ENCODE results near the gene HOXA6.

The HOXA6 gene

DNA sequence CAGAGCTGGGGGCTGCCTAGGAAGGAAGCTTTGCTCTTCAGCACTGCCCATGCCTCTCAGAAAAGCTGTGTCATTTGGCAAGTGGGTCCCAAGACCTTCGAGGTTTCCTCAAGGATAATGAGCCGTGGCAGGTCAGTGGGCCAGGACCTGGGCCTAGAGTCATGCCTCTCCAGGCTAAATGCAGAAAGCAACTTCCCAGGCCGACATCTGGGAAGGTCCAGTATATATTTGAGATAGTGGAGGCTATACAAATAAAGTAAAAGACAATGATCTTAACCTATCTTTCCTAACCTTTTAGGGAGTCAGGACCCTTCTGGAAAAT, 28.9 kb upstream of the HOXA6 start:
- no CpG with 5 or more reads among the region's 3 CpGs for WGBS (ENCODE audit: insufficient coverage, insufficient read length)
- Histone ChIP-seq H3K9me3 (ENCODE audit: control insufficient read depth, insufficient read depth, low read length) (no peaks in the 10 kb centered on the region), H3K4me3 (ENCODE audit: low read length) (no peak overlapping the region), H3K36me3 (ENCODE audit: control insufficient read depth, insufficient read depth, low read length) (no peaks in the 10 kb centered on the region), H3K4me1 (ENCODE audit: control insufficient read depth, insufficient read depth, low read length) (peaks cover 4% of the 10 kb centered on the region; the same call in 1 of the 2 replicates), H3K27ac (ENCODE audit: low read length) (no peak overlapping the region), H3K27me3 (ENCODE audit: control insufficient read depth, insufficient read depth, low read length) (peaks cover 98% of the 10 kb centered on the region)
- no peak for DNase-seq (ENCODE audit: low read depth, low spot score)

DNA sequence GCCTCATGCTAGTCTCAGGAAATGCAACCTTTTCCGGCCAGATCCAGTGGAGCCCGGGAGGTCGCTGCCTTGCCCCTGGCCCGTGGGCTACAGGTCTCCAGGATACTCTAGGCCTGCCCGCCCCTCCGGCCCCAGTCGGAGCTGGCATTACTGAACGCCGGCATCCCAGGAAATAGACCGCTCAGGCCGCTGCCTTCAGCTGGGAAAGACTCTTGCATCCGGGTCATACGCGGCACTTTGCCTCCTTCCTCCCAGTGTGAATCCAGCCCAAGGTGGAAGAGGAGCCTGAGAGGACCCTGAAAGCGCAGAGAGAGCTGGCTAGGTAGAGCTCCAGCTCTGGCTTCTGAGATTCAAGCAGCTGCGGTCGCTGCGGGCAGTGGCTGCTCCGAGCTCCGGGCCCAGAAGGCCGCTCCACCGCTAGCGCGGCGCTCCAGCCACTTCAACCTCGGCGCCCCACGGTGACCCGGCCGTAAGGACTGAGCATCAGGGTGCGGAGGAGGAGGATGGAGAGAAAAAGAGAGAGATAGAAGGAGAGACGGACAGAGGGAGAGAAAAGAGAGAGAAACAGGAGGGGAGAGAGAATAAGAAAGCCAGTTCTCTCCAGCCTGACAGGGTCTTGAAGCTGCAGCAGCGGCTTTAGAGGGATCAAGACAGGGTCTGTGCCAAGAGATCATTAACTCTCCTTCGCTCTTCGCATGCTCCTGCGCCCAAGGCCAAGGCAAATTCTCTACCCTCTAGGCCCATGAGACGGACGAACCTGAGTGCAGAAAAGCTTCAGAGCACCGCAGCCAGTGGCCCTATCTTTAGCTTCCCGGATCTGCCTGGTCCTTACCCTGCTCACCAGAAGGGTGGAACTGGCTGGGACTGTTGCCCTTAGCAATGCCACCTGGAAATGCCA, 28.3 kb upstream of the HOXA6 start:
- peaks cover 4% of the 10 kb centered on the region; the same call in 1 of the 2 replicates for H3K4me1 ChIP-seq (ENCODE audit: control insufficient read depth, insufficient read depth, low read length)
- peaks cover 97% of the 10 kb centered on the region for H3K27me3 ChIP-seq (ENCODE audit: control insufficient read depth, insufficient read depth, low read length)
- no peaks in the 10 kb centered on the region for H3K9me3 ChIP-seq (ENCODE audit: control insufficient read depth, insufficient read depth, low read length)
- no peak overlapping the region for H3K4me3 ChIP-seq (ENCODE audit: low read length)
- WGBS (ENCODE audit: insufficient coverage, insufficient read length) = no CpG with 5 or more reads among the region's 40 CpGs
- DNase-seq (ENCODE audit: low read depth, low spot score) = no peak
- H3K36me3 ChIP-seq (ENCODE audit: control insufficient read depth, insufficient read depth, low read length) = no peaks in the 10 kb centered on the region
- no peak overlapping the region for H3K27ac ChIP-seq (ENCODE audit: low read length)

DNA sequence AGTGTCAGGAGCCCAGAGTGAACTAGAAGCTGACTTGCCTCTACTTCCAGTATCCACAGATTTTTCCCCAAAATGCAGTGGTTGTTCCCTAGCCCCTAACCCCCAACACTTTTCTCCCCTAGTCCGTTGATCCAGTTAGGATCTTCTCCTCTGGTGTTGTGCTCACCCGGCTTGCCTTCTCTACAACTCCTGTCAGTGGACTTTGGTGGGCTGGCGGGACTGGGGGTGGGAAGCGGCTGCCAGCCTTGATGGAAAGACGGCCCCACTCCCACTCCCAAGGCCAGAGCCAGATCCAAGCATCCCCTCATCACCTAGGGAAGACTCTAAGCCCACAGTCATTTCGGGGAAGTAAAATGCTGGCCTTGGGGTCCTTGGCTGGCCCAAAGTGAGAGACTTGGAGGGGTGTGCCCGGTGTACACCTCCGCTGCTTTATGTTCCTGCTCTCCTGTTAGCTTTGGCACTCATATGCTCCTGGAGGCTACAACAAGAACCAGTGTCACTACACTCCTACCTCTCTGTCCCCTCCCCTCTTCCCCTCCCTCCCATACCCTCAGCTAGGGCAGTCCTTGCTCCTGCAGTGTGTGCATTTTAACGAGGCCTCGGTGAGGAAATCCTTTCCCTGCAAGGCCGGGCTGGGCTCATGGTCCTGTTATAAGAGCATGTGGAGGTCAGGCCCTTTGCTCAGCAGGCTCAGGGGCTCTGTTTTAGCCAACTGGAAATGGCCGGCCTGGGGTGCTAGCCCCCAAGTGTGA, 27.5 kb upstream of the HOXA6 start:
- H3K9me3 ChIP-seq (ENCODE audit: control insufficient read depth, insufficient read depth, low read length) = no peaks in the 10 kb centered on the region
- no peak overlapping the region for H3K27ac ChIP-seq (ENCODE audit: low read length)
- H3K27me3 ChIP-seq (ENCODE audit: control insufficient read depth, insufficient read depth, low read length) = peaks cover 92% of the 10 kb centered on the region
- DNase-seq (ENCODE audit: low read depth, low spot score) = no peak
- H3K36me3 ChIP-seq (ENCODE audit: control insufficient read depth, insufficient read depth, low read length) = no peaks in the 10 kb centered on the region
- H3K4me1 ChIP-seq (ENCODE audit: control insufficient read depth, insufficient read depth, low read length) = peaks cover 4% of the 10 kb centered on the region; the same call in 1 of the 2 replicates
- no peak overlapping the region for H3K4me3 ChIP-seq (ENCODE audit: low read length)
- no CpG with 5 or more reads among the region's 12 CpGs for WGBS (ENCODE audit: insufficient coverage, insufficient read length)

DNA sequence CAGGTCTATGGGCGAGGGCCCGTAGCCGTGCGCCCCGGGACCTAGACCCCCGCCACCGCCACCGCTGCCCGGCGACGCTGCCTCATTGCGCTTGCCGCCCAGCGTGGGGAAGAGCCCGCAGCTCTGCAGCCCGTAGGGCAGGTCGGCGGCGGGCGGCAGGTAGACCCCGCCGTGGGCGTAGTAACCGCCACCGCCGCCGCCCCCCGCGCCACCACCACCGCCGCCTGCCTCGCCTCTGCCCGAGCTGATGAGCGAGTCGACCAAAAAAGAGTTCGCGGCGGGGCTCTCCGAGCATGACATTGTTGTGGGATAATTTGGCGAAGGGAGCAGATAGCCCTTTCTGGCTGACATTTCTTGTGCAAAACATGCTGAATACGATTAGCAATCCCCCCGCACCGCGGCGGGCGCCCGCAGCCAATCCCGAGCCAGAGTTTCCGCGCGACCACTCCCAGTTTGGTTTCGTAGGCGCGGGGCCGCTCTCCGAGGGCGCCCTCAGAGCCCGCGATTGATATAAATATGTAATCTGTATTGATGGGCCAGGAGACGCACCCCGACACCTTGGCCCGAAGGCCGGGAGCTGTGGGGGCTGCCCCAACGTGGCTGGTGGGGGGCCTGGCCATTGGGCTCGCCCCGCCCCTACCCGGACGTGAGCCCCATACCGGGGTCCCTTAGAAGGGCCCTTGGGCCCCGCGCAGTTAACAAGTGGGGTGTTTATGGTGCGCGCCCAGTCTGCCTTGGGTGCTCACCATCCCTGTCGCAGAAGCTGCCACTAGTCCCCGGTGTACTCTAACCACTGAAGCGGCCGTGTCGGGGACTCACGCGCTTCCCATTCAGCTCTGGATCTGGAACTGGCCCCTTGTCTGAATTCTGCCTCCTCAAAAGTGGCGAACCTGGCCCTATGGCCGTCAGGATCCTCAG, 26.6 kb upstream of the HOXA6 start, which contains the start of gene HOXA10:
TSS of gene HOXA10 (minus strand) at position 365 of the 918 bp plus-strand sequence. CDS start at position 351, 14 bp downstream.
- no peaks in the 10 kb centered on the region for H3K9me3 ChIP-seq (ENCODE audit: control insufficient read depth, insufficient read depth, low read length)
- H3K36me3 ChIP-seq (ENCODE audit: control insufficient read depth, insufficient read depth, low read length) = no peaks in the 10 kb centered on the region
- no CpG with 5 or more reads among the region's 82 CpGs for WGBS (ENCODE audit: insufficient coverage, insufficient read length)
- peaks cover 4% of the 10 kb centered on the region; the same call in 1 of the 2 replicates for H3K4me1 ChIP-seq (ENCODE audit: control insufficient read depth, insufficient read depth, low read length)
- H3K27ac ChIP-seq (ENCODE audit: low read length) = no peak within 1 kb of the TSS
- peaks cover 92% of the 10 kb centered on the region for H3K27me3 ChIP-seq (ENCODE audit: control insufficient read depth, insufficient read depth, low read length)
- H3K4me3 ChIP-seq (ENCODE audit: low read length) = no peak within 1 kb of the TSS; the same call in 1 of the 2 replicates
- no peak for DNase-seq (ENCODE audit: low read depth, low spot score)

DNA sequence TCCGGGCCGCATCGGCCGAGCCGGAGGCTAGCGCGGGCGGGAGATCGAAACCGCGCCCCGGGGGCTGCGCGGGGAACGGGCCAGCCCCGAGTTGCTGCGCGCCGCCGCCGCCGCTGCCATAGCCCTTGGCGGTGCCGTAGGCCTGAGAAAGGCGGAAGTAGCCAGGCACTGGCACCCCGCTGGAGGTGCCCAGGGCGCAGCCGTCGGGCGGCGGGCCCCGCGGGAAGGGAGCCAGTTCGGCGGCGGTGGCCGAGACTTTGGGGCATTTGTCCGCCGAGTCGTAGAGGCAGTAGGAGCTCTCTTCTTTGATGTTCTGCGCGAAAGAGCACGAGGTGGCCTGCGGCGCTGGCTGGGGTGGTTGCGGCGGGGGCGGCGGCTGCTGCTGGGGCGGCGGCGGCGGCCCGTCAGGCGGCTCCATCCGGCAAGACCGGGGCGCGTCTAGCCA, 26.0 kb upstream of the HOXA6 start:
- no peak for DNase-seq (ENCODE audit: low read depth, low spot score)
- WGBS (ENCODE audit: insufficient coverage, insufficient read length) = no CpG with 5 or more reads among the region's 59 CpGs
- Histone ChIP-seq H3K27ac (ENCODE audit: low read length) (no peak overlapping the region), H3K36me3 (ENCODE audit: control insufficient read depth, insufficient read depth, low read length) (no peaks in the 10 kb centered on the region), H3K27me3 (ENCODE audit: control insufficient read depth, insufficient read depth, low read length) (peaks cover 92% of the 10 kb centered on the region), H3K4me1 (ENCODE audit: control insufficient read depth, insufficient read depth, low read length) (peaks cover 4% of the 10 kb centered on the region; the same call in 1 of the 2 replicates), H3K9me3 (ENCODE audit: control insufficient read depth, insufficient read depth, low read length) (no peaks in the 10 kb centered on the region), H3K4me3 (ENCODE audit: low read length) (no peak overlapping the region; the same call in 1 of the 2 replicates)

DNA sequence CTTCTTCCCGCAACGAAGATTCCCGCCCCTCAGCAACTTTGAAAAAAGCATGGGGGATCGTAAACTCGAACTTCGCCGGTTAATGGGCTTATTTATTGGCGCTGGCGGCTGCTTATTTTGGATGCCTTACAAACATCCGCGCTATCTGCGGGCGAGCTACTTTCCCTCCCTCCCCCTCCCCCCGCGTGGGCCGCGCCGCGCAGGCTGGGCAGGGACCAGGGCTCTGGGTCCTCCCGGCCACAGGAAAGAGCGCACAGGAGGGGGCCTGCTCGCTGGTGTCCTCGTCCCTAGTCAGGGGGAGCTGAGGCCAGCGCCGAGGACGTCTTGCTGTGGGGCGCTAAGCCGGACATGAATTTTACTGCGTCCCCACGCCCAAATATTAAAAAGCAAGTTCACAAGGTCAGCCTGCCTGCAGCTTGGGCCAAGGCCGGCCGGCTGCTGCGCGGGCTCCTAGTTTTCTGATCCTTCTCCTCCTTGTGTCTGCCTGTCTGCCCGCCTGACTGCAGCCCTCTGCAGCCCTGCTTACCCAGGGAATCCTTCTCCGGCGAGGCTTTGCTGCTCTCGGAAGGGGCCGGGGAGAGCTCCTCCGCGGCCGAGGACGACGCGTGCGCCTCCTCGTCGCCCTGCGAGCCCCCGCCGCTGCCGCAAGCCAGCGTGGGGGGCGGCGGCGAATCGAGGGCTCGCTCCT, 25.4 kb upstream of the HOXA6 start:
- Histone ChIP-seq H3K27ac (ENCODE audit: low read length) (no peak overlapping the region), H3K4me1 (ENCODE audit: control insufficient read depth, insufficient read depth, low read length) (peaks cover 4% of the 10 kb centered on the region; the same call in 1 of the 2 replicates), H3K36me3 (ENCODE audit: control insufficient read depth, insufficient read depth, low read length) (no peaks in the 10 kb centered on the region), H3K4me3 (ENCODE audit: low read length) (no peak overlapping the region), H3K27me3 (ENCODE audit: control insufficient read depth, insufficient read depth, low read length) (peaks cover 92% of the 10 kb centered on the region), H3K9me3 (ENCODE audit: control insufficient read depth, insufficient read depth, low read length) (no peaks in the 10 kb centered on the region)
- WGBS (ENCODE audit: insufficient coverage, insufficient read length) = no CpG with 5 or more reads among the region's 58 CpGs
- no peak for DNase-seq (ENCODE audit: low read depth, low spot score)

DNA sequence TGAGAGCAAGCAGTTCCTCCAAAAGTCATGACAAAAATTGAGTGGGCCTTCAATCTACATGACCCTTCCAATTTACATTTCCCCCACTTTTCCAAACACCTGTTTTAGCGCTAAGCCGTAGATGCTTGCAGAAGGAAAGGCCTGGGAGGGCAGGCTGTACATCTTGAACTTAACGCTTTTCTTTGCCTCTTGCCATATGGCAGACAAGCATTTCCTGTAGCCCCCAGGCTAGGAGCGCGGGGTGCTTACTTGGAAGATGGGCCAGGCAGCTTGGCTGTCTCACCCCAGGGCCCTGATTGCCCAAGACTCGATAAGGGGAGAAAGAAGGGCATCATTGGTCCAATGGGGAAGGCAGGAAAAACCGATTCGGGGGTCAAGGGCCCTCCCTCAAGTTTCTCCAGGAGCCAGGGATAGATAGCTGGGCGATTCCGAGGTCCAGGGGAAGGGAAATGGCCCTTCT, 24.8 kb upstream of the HOXA6 start:
- H3K27ac ChIP-seq (ENCODE audit: low read length) = no peak overlapping the region
- no peak overlapping the region for H3K4me3 ChIP-seq (ENCODE audit: low read length)
- no peaks in the 10 kb centered on the region for H3K36me3 ChIP-seq (ENCODE audit: control insufficient read depth, insufficient read depth, low read length)
- peaks cover 92% of the 10 kb centered on the region for H3K27me3 ChIP-seq (ENCODE audit: control insufficient read depth, insufficient read depth, low read length)
- H3K4me1 ChIP-seq (ENCODE audit: control insufficient read depth, insufficient read depth, low read length) = peaks cover 4% of the 10 kb centered on the region; the same call in 1 of the 2 replicates
- WGBS (ENCODE audit: insufficient coverage, insufficient read length) = no CpG with 5 or more reads among the region's 10 CpGs
- H3K9me3 ChIP-seq (ENCODE audit: control insufficient read depth, insufficient read depth, low read length) = no peaks in the 10 kb centered on the region
- no peak for DNase-seq (ENCODE audit: low read depth, low spot score)

DNA sequence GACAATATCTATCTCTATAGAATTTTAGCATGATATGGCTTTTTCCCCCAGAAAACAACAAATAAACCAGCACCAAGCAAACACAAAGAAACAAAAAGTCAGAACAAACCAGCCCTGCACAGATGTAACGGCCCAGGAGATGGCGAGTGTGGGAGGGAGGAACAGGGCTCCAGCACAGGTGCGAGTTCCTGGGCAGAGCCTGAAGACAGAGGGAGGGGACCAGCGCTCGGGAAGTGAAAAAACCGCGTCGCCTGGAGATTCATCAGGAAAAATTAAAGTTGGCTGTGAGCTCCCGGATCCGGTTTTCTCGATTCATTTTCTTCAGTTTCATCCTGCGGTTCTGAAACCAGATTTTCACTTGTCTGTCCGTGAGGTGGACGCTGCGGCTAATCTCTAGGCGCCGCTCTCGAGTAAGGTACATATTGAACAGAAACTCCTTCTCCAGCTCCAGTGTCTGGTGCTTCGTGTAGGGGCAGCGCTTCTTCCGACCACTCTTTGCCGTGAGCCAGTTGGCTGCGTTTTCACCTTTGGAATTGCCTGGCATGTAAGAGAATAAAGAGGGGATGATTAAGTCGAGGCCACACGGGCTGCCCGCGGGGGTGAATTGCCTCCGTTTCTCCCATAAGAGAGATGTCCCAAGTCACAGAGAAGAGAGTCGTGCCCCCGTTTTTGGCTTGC, 24.2 kb upstream of the HOXA6 start:
- Histone ChIP-seq H3K27me3 (ENCODE audit: control insufficient read depth, insufficient read depth, low read length) (peaks cover 92% of the 10 kb centered on the region), H3K36me3 (ENCODE audit: control insufficient read depth, insufficient read depth, low read length) (no peaks in the 10 kb centered on the region), H3K27ac (ENCODE audit: low read length) (no peak overlapping the region), H3K4me1 (ENCODE audit: control insufficient read depth, insufficient read depth, low read length) (peaks cover 4% of the 10 kb centered on the region; the same call in 1 of the 2 replicates), H3K9me3 (ENCODE audit: control insufficient read depth, insufficient read depth, low read length) (no peaks in the 10 kb centered on the region), H3K4me3 (ENCODE audit: low read length) (no peak overlapping the region)
- WGBS (ENCODE audit: insufficient coverage, insufficient read length) = no CpG with 5 or more reads among the region's 30 CpGs
- DNase-seq (ENCODE audit: low read depth, low spot score) = no peak

DNA sequence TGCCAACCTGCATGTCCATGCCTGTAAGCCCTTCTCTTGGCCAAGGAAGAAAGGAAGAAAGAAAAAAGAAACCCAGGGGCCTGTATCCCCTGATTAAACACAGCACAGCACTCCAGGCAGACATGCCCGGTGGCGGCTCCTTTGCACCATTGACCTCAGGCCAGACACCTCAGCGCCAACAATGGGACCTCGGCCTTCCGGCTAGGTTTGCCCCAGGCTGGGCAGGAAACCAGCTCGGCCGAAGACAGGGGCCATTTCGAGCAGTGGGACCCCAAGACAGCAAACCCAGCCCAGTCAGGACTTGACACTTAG, 23.7 kb upstream of the HOXA6 start:
- Histone ChIP-seq H3K27me3 (ENCODE audit: control insufficient read depth, insufficient read depth, low read length) (peaks cover 92% of the 10 kb centered on the region), H3K4me3 (ENCODE audit: low read length) (no peak overlapping the region), H3K9me3 (ENCODE audit: control insufficient read depth, insufficient read depth, low read length) (no peaks in the 10 kb centered on the region), H3K4me1 (ENCODE audit: control insufficient read depth, insufficient read depth, low read length) (peaks cover 4% of the 10 kb centered on the region; the same call in 1 of the 2 replicates), H3K36me3 (ENCODE audit: control insufficient read depth, insufficient read depth, low read length) (no peaks in the 10 kb centered on the region), H3K27ac (ENCODE audit: low read length) (no peak overlapping the region)
- DNase-seq (ENCODE audit: low read depth, low spot score) = no peak
- WGBS (ENCODE audit: insufficient coverage, insufficient read length) = no CpG with 5 or more reads among the region's 8 CpGs
